HG03135 (cell line): ENCODE data around the gene ZDHHC11B.
"Not testable (repeated sequence)": the region's sequence is repeated elsewhere in the genome, so short reads cannot be mapped to it uniquely, and the experiment has no call there.

Experiments
- ATAC-seq: cut with Tn5 transposase; IDR thresholded peaks from one replicate; pipeline ENCODE4 v1.9.1; 2021; ENCODE audit warnings: mild to moderate bottlenecking, moderate library complexity; ENCODE audit not compliant: unreplicated experiment

Gene ZDHHC11B

DNA sequence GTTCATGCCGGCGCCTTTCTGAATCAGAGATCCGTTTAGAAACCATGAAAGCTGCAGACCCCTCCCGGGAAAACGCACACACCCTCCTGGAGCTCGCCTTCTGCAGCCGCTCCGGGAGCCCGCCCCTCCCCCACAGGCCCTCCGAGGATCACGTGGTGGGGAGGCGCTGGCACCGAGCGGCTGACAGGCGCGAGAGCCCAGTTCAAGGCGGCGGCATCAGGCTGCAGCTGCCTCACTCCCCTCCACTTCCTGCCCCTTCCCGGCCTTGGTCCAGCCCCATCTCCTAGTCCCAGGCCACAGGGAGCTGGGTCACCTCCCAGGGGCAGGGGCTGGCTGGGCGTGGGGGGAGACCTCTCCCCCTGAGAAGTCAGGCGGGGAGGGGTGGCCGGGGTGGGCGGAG, 93.5 kb downstream of the ZDHHC11B start:
- ATAC-seq, result not testable (repeated sequence)

DNA sequence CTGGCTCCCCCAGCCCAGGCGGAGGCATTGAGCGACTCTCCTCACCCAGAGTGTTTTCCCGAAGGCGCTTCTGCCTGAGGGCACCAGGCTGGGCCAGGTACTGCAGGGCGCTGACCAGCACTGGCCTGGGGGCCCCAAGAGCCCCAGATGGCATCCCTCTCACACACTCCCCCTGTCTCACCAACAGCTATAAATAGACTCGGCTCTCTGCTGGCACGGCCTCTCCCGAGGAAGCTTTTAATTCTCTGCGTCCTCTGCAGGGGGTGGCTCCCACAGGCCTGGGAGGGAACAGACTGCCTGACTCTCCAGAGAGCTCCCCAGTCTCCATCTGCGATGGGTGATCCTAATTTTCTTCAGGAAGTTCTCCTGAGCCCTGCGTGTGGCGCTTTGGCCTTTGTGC, 94.2 kb downstream of the ZDHHC11B start:
- ATAC-seq, result not testable (repeated sequence)

DNA sequence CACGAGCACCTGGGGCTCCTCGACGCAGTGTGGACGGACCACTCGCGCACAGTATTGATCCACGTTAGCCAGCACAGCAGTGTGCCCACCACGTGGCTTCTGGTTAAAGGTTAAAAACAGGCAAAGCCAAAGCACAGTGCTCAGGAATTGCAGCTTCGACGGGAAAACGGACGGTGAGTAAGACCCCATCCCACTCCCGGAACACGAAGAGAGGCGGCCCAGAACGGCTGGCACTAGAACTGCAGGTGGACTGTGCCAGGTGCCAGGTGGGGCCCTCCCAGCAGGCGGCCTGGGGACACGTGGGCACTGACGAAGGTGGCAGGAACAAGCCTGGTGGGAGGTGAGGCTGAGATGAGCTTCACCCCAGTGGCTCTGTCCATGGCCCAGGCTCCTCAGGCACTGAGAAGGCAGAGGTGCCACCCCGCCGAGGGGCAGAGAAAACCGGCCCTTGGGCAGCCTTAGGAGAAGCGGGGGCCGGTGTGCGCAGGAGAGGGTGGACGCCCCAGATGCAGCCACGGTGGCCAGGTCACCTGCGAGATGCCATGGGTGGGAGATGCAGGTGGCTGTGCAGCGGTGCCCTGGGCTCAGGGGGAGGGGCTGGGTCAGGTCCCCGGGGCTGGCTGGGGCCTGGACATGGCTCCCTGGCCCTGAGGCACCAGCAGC, 96.0 kb downstream of the ZDHHC11B start:
- not testable (repeated sequence) for ATAC-seq

DNA sequence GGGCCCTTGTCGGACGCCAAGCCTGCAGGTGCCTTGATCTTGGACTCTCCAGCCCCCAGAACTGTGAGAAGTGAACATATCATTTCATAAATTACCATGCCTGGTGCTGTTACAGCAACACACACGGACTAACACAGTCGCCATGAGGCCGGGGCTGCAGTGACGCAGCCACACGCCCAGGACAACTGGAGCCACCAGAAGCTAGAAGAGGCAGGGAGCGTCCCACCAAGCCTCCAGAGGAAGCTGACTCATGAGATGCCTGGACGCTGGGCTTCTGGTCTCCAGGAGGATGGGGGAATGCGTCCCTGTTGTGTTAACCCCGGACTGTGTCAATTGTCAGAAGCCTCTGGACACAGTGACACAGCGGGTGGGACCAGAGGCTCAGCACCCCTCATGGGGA, 97.6 kb downstream of the ZDHHC11B start:
- not testable (repeated sequence) for ATAC-seq

DNA sequence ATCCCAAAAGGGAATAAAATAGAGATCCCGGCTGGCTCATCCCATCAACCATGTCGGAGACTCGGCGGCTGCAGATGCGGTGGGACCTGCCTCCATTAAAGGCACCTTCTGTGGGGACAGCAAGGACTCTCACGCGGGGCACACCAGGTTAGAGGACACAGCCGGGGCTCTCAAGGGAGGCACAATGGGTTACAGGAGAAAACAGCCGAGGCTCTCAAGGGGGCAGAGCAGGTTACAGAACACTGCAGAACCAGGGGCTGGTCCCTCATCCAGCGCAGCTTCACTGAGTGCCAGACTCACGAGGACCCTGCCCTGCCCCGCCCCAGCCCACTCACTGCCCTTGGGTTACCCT, 98.4 kb downstream of the ZDHHC11B start:
- not testable (repeated sequence) for ATAC-seq

DNA sequence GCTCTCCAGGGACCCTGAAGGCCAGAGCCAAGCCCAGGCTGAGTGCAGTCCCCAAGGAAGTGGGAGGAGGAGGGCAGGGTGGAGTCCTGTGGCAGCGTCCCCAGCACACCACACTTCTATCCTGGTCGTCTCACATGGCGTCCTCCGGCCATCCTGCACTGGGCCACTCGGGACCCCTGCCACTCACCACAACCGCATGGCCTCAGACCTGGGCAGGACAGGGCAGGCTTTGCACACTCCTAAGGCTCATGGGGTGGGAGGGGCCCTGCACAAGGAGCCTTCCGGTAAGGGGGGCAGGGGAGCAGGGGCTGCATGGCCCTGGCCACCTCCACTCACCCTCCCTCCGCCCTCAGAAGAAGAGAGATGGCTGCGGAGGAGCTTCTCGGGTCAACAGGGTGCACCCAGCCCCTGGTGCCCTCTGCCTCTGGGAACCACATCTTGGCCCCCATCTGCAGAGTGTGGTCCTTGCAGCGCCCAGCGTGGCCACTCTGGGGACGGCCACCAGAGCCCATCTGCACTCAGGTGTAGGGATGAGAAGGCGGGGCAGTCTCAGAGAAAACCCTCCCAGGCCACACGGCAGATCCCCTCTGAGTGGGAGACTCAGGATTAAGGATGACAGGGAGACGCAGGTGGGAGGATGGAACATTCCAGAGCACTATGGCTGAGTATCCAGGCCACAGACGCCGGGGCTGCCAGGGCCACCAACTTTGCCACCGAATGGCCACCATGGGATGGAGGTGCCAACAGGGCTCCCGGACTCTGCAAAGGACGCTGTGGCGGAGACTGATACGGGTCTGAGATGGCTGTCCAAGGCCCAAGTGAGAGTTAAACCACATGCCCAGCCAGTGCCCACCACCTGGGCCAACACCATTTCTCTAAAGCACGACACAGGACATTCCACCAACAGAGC, 99.0 kb downstream of the ZDHHC11B start:
- no peak for ATAC-seq

DNA sequence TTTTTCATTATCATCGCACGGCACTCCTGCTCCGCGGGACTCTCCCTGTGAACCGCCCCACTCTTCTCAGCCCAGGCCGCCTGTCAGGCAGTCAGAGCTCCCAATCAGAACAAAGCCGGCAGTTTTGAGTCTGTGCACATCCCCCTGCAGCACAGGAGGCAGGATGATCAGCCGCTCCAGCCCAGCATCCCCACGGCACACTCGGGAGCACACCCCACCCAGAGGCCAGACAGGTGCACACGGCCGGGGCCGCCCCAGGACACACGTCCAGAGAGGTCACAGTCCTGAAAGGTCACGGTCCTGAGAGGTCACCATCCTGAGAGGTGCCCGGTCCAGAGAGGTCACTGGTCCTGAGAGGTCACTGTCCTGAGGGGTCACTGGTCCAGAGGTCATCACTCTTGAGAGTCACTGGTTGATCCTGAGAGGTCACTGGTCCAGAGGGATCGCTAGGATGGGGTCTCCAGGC, 99.7 kb downstream of the ZDHHC11B start:
- ATAC-seq, result no peak

DNA sequence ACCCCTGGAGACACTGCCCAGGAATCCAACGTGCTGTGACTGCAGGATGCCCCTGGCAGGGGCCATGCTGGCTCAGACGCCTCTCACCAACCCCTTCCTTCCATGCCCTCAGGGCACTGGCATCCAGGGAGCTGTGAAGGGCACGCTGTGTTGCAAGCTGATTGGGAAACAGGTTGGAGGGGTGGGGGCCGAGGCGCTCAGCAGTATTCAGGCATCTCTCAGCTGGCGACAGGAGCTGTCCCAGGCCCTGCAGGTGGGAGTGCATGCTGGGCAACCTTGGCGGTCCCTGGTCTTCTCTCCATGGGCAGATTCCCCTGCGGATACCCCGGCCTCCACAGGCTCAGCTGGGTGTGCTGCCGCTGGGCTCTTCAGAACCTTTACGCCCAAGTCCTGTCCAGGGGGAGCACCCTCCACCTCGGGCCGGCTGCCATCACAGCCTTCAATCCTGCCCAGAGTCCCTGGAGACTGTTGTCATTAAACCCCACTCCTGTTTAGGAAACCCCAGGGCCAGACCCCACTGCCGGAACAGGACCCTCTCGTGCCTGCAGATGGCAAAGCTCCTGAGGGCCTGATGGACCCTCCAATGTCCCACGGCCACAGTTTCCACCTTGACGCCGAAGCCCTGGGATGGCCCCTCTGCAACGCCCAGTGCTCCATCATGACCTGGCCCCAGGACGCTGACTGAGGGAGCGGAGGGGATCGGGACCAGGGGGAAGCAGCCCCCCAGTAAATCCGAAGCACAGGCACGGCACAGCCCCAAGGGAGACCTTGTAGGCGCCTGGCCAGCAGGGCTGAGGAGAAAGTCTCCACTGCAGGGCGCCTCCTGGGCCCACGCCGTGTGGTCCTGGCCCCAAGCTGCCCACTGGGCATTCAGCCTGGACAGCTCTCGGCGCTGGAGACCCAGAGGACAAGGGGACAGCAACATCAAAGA, 100.7 kb downstream of the ZDHHC11B start:
- ATAC-seq, result no peak

DNA sequence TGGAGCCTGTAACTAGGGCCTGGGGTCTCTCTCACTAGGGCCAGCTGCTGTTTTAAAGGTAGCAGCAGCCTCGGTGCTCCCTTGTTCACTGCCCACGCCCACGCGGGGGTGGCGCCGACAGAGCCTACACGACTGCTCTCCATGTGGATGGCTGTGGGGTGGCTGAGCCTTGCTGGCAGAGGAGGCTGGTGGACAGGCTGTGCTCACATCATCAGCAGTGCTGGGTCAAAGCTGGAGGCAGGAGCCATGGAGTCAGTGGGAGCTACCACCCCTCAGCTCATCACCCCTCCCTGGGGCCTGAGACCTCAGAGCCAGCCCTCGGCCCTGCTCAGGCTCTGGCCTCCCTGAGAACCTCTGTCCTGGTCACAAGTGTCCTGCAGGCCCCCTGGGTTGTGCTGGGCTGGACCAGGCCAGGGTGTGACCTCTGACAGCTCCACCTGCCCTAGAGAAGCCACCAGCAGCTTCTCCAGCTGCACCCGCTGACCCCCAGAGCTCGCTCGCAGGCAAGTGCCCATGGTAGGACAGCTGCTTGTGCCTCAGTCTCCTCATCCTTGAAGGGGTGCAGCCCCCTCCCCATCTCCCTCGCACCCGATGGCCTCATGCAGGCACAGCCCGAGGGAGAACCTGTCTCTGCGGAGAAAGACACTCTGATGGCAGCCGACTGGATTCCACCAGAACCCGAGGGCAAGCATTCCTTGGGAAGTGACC, 101.7 kb downstream of the ZDHHC11B start:
- ATAC-seq, result not testable (repeated sequence)

DNA sequence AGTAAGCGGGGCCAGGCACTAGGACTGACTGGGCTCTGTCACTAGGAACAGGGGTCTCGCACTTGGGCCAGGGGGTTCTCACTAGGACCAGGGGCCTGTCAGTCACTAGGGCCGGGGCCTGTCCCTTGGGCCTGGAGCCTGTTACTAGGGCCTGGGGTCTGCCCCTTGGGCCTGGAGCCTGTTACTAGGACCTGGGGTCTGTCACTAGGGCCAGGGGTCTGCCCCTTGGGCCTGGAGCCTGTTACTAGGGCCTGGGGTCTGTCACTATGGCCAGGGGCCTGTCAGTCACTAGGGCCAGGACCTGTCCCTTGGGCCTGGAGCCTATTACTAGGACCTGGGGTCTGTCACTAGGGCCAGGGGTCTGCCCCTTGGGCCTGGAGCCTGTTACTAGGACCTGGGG, 102.3 kb downstream of the ZDHHC11B start:
- ATAC-seq, result not testable (repeated sequence)

DNA sequence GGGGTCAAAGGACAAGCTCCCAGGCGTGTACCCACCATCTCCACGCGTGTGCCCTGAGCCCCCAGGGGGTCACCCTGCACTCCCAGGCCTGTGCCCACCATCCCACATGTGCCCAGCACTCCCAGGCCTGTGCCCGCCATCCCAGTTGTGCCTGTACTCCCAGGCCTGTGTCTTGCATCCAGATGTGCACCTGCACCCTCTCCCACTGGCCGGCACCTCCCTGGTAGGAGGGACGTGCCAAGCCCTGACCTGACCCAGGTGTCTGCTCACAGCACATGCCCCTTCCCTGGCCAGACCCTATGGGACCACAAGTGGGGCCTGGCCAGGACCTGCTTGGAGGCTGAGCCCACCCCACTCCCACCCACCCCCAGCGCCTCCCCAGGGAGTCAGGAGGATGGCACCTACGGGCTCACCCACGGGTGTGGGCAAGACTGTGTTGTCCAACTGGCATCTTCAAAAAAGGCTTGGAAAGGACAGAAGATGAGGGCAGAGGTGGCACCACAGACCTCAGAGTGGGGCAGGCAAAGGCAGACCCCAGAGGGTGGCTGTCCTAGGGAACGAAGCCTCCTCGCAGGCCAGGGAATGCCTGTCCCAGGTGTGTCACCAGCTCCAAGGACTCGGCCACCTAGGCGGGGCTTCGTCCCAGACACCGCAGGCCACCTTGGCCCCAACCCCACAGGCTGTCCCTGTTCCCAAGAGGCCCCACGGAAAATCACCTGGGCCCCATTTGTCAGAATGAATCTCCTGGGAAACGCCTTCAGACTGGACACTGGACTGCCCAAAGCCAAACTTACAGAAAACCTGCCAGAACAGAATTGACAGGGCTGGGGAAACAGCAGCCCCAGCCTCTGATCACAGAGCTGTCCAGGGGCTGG, 103.0 kb downstream of the ZDHHC11B start:
- not testable (repeated sequence) for ATAC-seq

DNA sequence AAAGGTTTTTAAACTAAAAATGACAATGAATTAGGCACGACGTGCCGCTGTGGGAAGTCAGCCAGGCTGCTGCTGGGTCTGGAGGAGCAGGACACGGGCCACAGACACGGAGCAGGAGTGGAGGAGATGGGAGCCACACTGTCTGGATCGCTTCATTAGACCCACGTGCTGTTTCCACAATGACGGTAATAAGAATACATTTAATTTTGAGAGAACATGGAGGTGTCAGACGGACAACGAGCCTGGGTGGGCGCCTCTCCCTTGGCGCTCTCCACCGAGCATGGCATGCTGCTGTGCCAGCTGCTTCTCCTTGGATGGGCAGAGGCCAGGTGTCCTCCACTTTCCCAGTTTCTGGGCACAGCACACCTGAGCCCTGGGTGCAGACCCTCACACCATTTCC, 103.7 kb downstream of the ZDHHC11B start:
- not testable (repeated sequence) for ATAC-seq

DNA sequence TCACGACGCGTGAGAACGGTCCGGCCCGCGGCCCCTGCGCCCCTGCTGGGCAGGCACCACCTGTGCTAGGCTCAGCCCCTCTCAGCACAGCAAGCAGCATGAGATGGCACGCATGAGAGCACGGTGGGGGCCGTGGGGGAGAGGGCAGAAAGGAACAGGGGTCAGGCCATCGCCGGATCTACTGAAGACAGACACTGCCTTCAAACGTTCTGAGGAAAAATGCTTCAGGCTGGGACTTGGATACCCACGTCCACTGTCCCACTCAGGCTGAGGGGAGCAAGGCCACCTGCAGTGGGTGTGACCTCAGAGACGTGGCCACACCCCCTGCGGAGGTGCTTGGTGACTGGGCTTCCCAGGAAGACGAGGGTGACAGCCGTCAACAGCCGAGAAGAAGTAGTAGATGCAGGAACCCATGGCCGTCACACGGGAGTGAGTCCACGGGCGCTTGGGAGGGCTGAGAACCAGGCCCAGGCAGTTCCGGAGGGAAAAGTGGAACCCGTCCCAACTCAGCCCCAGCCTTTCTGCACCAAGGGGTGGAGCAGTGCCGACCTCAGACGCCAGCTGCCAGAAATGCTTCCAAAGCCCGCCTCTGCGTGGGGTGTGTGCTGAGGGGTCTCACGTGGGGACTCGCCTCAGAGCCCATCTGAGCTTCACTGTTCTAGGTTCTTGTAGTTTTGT, 104.3 kb downstream of the ZDHHC11B start:
- not testable (repeated sequence) for ATAC-seq

DNA sequence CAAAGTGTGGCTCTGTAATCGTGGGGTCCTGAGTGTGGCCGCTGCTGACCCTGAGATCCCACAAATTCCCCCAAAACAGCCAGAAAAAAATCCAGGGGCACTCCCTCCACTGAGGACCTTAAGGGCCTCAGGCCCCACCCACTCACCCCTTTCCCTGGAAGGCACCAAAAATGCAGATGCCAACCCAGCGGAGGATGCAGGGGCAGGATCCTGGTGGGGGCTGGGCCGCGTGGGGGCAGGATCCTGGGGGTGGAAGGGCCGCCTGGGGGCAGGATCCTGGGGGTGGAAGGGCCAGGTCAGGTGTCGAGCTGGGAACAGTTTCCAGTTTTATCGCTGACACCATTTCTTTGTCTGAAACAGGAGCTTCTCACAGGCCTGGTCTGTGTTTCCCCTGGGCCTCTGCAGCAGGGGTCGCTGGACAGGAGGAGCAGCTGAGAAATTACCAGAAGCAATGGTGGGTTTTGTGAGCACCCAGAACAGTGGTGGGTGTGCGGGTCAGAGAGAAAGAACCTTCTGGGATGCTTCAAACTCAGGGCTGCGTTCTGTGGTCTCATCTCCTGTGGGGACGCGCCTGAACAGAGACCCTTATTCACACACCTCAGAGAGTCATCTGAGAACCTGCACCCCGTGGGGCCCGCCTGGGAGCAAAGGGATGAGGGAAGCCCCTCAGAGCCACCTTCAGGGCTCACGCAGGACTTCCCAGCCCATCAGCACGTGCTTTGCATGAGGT, 105.2 kb downstream of the ZDHHC11B start:
- ATAC-seq, result not testable (repeated sequence)

DNA sequence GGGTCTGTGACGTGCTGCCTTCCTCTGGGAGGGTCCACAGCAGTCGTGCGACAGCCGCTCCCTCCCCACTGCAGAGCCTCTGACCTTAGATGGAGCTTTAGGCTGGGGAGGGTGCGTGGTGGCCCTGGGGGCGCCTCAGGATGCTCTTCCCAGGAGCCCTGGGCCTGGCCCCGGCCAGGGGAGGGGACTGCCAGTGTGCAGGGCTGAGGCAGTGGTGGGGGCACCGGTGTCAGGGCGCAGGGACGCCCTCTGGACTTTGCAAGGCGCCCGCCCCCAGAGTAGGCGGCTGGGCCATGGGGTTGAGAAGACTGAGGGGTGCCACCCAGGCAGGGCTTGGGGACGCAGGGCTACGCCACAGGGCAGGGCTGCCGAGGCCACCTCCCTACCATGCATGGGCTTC, 106.0 kb downstream of the ZDHHC11B start:
- not testable (repeated sequence) for ATAC-seq

DNA sequence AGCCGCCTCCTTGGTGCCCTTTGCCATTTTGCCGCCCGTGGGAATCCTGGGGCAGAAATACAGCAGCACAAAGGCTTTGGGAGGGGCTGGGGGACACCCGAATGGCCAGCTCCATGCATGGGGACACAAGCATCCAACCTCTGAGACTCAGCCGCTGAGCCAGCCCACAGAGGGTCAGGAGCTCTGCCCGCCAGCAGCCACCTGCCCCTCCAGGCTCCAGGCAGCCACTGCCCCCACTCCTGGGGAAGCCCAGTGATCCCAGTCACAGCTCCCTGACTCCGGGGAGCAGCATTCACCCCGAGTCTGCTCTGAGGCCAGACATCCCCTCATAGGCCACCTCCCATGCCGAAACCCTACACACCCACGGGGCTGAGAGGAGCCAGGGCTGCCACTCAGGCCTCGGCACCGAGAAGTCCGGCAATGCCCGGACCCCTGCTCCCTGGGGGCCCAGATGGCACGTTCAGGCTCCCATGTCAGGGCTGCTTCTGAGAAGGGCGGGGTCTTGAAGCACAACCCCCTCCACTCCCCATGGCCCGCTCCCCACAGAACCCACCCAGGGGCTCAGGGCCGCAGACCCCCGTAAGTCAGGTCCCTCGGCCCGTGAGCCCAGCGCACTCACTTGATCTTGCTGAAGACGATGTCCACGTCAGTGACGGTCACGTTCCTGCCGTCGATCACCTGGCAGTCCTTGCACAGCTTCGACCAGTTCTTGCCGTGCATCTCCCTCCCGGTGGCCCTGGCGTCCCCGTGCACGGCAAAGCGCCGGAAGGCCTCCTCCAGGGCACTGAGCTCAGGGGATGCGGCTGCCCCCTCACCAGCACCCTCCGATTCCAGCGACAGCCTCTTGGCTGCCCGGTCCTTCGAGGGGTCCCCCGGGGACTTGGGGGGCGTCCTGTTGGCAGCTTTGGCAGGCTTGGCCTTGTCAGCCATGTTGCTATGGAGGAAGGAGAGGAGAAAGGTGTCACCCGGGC, 107.1 kb downstream of the ZDHHC11B start:
- no peak for ATAC-seq

DNA sequence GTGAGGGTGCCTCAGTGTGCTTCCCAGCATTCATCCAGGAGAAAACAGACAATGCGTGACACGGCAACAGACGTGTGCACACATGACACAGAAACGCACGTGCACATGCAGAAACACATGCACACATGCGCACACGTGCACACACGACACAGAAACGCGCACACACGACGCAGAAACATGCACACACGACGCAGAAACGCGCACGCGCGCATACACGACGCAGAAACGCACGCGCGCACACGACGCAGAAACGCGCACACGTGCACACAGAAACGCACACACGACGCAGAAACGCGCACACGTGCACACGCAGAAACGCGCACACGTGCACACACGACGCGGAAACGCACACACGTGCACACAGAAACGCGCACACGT, 107.8 kb downstream of the ZDHHC11B start:
- no peak for ATAC-seq
